GM12892 (cell line): ENCODE measurements around the gene DSCAML1.

Source experiments
- POLR2A ChIP-seq: IDR thresholded peaks from 2 replicates; pipeline ENCODE4 v1.6.1; 2011; ENCODE audit warnings: low read depth, low read length, control low read depth
- POLR2AphosphoS5 ChIP-seq: IDR thresholded peaks from 2 replicates; pipeline ENCODE4 v1.6.1; 2011; ENCODE audit warnings: low read depth, low read length, control low read depth
- TAF1 ChIP-seq: IDR thresholded peaks from 2 replicates; pipeline ENCODE4 v1.6.1; 2011; ENCODE audit warnings: low read depth, mild to moderate bottlenecking, control low read depth, low read length, borderline replicate concordance

DNA sequence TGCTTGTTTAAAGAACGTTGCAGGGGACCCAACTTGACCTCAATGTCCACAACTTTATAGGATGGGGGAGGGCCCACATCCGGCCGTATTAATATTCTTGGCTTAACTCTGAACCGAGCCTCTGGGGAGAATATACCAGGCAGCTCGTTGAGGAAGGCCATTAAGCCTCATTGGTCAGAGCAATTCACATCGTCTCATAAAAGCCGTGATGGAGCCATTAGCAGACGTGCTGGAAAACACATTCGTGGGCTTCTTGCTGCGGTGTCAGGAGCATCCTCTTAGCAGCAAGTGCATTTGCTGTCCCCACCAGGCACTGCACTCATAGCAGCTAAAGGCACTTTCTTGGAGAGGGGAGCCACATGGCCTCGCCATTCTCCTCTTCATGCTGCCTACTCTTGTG lies 14.9 kb downstream of the DSCAML1 start:
- TF ChIP-seq POLR2A (no peak), POLR2AphosphoS5 (no peak), TAF1 (no peak)
